Colonic mucosa (tissue), 4 donors: Measurements from ENCODE around the gene TRAP1. TPM values are rescaled to one million over a fixed set of nuclear protein-coding genes. Genes with fewer than 3 reads are reported as not detected.

Experiments used
- DNase-seq: peaks from one replicate; pipeline ENCODE4 v3.0.0-alpha.2; 2020
- H3K27ac ChIP-seq: fragments of 200-600 bp; one replicate; pipeline ENCODE4 v1.8.0; 2021
- H3K27me3 ChIP-seq: fragments of 200-600 bp; one replicate; pipeline ENCODE4 v1.8.0; 2021
- H3K36me3 ChIP-seq: fragments of 200-600 bp; one replicate; pipeline ENCODE4 v1.8.0; 2021
- H3K4me1 ChIP-seq: fragments of 200-600 bp; one replicate; pipeline ENCODE4 v1.8.0; 2021; ENCODE audit warnings: mild to moderate bottlenecking
- H3K4me3 ChIP-seq: fragments of 200-600 bp; one replicate; pipeline ENCODE4 v1.8.0; 2021
- H3K9ac ChIP-seq, 2 donors: one replicate each; pipeline ENCODE4 v1.7.0; 2013; ENCODE audit warnings: control low read depth in 2 of 2, low read depth in 2 of 2, low read length in 2 of 2
- H3K9me3 ChIP-seq: fragments of 200-600 bp; one replicate; pipeline ENCODE4 v1.8.0; 2021
- intact Hi-C: fragments of 100-400 bp; cut with DNase I; formaldehyde crosslinking; loops from one replicate; pipeline ENCODE4 v1.14.1; 2022
- total RNA-seq, 2 donors: library from RNA; stranded (reverse); fragmentation: NEBNext Ultra II Directional in 1 of 2; extraction: Animal tissue kit (Norgen Biotek cat#: 25700) in 1 of 2; gene quantifications; one replicate each; pipeline ENCODE4 v1.2.1, GENCODE V29; 2021
- TF ChIP-seq, protein P1 (sequence below): fragments of 200-600 bp; IDR thresholded peaks from one replicate; pipeline ENCODE4 v1.8.0; 2022; ENCODE audit warnings: antibody characterized with exemption, mild to moderate bottlenecking
- donor health status: healthy.
- donor health status: DM: no; HTN: no; CAD: no.
- donor health status: DM: no; HTN: no; CAD: no.

TRAP1 gene
- total RNA-seq, 2 donors from 2014 or later = 75.0 to 165 TPM

DNA sequence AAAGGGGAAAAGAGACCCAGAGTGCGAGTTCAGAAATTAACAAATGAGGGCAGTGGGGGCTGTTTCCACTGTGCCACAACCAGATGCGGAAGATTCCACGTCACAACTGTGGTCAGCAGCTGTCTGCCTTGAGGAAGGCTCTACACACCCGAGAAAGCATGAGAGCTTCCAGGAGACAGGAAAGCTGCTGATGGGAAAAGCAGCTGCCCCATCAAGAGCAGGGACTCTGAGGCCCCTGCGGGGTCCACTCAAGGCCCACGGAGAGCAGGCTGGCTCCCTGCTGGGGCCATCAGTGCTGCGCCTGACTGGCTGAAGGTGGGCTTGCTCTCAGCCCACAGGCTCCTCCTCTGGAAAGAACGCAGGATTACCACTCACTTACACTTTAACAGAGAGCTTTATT, 14.8 kb upstream of the TRAP1 start:
- intact Hi-C loops = no loop called here
- TF ChIP-seq, protein P1, sequence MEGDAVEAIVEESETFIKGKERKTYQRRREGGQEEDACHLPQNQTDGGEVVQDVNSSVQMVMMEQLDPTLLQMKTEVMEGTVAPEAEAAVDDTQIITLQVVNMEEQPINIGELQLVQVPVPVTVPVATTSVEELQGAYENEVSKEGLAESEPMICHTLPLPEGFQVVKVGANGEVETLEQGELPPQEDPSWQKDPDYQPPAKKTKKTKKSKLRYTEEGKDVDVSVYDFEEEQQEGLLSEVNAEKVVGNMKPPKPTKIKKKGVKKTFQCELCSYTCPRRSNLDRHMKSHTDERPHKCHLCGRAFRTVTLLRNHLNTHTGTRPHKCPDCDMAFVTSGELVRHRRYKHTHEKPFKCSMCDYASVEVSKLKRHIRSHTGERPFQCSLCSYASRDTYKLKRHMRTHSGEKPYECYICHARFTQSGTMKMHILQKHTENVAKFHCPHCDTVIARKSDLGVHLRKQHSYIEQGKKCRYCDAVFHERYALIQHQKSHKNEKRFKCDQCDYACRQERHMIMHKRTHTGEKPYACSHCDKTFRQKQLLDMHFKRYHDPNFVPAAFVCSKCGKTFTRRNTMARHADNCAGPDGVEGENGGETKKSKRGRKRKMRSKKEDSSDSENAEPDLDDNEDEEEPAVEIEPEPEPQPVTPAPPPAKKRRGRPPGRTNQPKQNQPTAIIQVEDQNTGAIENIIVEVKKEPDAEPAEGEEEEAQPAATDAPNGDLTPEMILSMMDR = no peak
- Histone ChIP-seq H3K27me3 (no peaks in the 10 kb centered on the region), H3K9me3 (no peaks in the 10 kb centered on the region), H3K27ac (no peak overlapping the region), H3K4me3 (no peak overlapping the region), H3K4me1 (no peaks in the 10 kb centered on the region), H3K9ac (no peak overlapping the region), H3K36me3 (peaks cover 36% of the 10 kb centered on the region)
- DNase-seq = no peak

DNA sequence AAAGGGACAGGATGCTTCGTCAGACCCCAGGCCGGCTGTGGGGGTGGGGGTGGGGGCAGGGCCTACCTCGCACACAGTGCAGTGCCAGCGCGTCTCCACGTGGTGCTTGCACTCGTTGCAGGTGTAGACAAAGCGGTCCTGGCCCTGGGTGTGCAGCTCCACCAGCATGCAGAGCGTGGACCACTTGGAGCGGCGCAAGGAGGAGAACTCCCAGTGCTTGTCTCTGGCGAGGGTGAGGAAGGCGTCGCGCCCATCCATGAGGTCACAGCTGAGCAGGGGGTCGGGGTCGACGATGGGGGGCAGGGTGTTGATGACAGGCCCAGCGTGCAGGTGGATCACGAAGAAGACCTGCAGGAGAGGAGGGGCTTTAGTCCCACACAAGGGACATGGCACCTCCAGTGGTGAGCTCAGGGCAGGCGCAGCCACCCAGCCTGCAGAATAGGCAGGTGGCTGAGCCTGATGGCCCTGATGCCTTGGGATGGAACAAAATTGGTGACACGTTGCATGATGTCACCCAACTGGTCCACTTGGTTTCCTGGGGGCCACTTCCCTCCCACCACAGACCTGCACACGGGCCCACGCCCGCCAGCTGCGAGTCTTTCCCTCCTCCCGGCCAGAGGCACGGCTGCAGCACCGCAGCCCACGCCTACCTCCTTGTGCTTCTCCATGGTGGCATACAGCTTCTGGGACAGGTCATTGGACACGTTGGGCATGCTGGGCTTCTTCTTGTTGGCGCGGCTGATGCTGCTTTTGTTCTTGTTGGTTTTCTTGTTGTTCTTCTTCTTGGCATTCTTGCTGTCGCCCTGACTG, 14.0 kb upstream of the TRAP1 start:
- no peak overlapping the region for H3K4me3 ChIP-seq
- DNase-seq = no peak
- TF ChIP-seq, protein P1 = no peak
- intact Hi-C loops = no loop called here
- H3K27me3 ChIP-seq = no peaks in the 10 kb centered on the region
- H3K9me3 ChIP-seq = no peaks in the 10 kb centered on the region
- no peak overlapping the region for H3K9ac ChIP-seq
- no peaks in the 10 kb centered on the region for H3K4me1 ChIP-seq
- H3K36me3 ChIP-seq = peaks cover 32% of the 10 kb centered on the region
- no peak overlapping the region for H3K27ac ChIP-seq

DNA sequence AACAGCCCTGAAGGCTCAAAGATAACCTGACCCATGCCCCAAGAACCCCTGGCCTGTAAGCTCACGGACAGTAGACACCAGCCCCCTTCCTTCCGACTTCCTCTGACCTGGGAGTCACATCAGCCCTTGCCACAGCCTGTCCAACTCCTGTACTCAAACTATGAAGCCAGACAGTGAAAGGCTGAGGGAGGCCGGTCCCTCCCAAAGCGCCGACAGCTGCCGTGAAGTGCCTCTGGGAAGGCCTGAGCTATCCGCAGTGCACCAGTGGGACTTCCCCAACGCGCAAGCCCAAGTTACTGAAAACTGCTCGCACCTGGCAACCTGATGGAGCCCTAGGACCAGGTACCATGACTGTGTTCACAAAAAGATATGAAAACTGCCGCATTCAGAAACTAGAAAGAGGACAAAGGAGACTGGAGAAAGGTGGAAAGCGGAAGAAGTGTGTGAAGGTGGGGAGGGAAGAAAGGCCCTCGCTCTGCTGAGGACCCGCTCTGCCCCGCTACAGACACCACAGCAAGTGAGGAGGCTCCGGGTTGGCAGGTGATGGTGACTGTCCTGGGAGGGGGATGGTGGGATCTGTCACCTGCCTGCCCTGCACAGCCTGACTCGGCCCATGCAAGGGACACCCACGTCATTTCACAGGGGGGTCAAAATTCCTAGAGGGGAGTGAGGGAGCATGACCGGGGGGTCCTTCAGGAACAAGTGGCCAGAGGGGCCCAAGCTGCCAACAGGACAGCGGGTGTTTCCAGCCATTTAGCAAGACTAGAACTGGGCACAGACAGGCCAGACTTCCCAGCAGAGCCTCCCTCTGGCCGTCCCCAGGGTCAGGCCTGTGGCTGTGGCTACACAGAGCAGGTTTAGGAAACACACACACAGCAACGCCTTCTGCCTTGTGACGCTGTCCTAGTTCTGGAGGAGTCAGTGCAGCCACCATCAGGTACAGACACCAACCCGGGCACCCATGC, 13.1 kb upstream of the TRAP1 start:
- H3K4me1 ChIP-seq = no peaks in the 10 kb centered on the region
- TF ChIP-seq, protein P1 = no peak
- no peak overlapping the region for H3K9ac ChIP-seq
- no peak for DNase-seq
- H3K36me3 ChIP-seq = peaks cover 25% of the 10 kb centered on the region
- no peak overlapping the region for H3K27ac ChIP-seq
- H3K9me3 ChIP-seq = no peaks in the 10 kb centered on the region
- no peaks in the 10 kb centered on the region for H3K27me3 ChIP-seq
- H3K4me3 ChIP-seq = no peak overlapping the region
- intact Hi-C loops = no loop called here

- Histone ChIP-seq H3K9me3 (no peaks in the 10 kb centered on the region), H3K27ac (no peak overlapping the region), H3K27me3 (no peaks in the 10 kb centered on the region), H3K36me3 (peaks cover 24% of the 10 kb centered on the region), H3K9ac (no peak overlapping the region), H3K4me1 (no peaks in the 10 kb centered on the region), H3K4me3 (no peak overlapping the region)
- intact Hi-C loops = no loop called here
- DNase-seq = no peak
- TF ChIP-seq, protein P1 = no peak
Measured at GRCh38 chr16:3729161-3730112, 12.1 kb upstream of the TRAP1 start.
